Erythroblast (primary cell): ENCODE data around the gene EPN2.

Experiments used
- GATA1 ChIP-seq: IDR thresholded peaks from 2 replicates; pipeline ENCODE4 v1.6.1; 2011; ENCODE audit warnings: low read depth, mild to moderate bottlenecking, control low read depth, low read length, moderate library complexity
- POLR2A ChIP-seq: IDR thresholded peaks from 2 replicates; pipeline ENCODE4 v1.6.1; 2011; ENCODE audit warnings: mild to moderate bottlenecking, low read length

DNA sequence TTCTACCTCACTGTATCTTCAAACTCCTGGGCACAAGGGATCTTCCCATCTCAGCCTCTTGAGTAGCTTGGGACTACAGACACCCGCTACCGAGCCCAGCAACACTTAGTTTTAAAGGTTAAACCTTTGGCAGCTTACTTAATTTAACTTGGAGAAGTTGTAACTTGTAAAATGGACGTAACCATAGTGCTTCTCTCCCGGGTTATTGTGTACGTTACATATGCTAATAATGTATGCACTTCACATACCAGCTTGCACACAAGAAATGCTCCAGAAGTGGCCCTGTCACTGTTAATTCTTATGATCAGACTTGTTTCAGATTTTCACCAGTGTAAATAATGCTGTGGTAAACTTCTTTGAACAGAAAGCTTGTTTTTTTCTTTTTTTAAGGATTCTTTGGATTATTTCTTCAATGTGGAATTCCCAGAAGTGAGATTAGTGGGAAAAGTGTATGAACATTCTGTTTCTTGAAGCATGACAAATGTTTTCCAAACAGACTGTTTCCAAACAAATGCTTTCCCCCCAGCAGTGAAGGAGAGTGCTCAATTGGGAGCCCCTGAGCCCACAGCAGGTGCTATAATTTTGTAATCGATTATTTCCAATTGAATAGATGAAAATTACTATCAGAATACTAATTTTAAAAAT lies 61.5 kb downstream of the EPN2 start:
- no peak for TF ChIP-seq POLR2A
- TF ChIP-seq GATA1, result no peak
